HG02588 (cell line): ENCODE results near the gene DNAJC10.

Source experiments
- ATAC-seq: cut with Tn5 transposase; IDR thresholded peaks from one replicate; pipeline ENCODE4 v1.9.1; 2021; ENCODE audit warnings: mild to moderate bottlenecking, moderate library complexity; ENCODE audit not compliant: unreplicated experiment

Gene DNAJC10

GRCh38 chr2:182831921-182832320, 115.9 kb downstream of the DNAJC10 start:
- ATAC-seq = no peak

- ATAC-seq = no peak
These were observed 117.2 kb downstream of the DNAJC10 start for GRCh38 chr2:182833084-182833854.

GRCh38 chr2:182834293-182834692, 118.2 kb downstream of the DNAJC10 start:
- no peak for ATAC-seq

GRCh38 chr2:182836451-182836850, 120.4 kb downstream of the DNAJC10 start:
- ATAC-seq = no peak
